Embryonic facial prominence (tissue), 1 donor: ENCODE data around the gene KLHDC10.
"Not testable (repeated sequence)": the region's sequence is repeated elsewhere in the genome, so short reads cannot be mapped to it uniquely, and the experiment has no call there.

Experiments
- DNase-seq: peaks from one replicate; pipeline ENCODE4 v3.0.0-alpha.2; 2016; ENCODE audit errors: extremely low spot score

The KLHDC10 gene, protein sequence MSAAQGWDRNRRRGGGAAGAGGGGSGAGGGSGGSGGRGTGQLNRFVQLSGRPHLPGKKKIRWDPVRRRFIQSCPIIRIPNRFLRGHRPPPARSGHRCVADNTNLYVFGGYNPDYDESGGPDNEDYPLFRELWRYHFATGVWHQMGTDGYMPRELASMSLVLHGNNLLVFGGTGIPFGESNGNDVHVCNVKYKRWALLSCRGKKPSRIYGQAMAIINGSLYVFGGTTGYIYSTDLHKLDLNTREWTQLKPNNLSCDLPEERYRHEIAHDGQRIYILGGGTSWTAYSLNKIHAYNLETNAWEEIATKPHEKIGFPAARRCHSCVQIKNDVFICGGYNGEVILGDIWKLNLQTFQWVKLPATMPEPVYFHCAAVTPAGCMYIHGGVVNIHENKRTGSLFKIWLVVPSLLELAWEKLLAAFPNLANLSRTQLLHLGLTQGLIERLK

DNA sequence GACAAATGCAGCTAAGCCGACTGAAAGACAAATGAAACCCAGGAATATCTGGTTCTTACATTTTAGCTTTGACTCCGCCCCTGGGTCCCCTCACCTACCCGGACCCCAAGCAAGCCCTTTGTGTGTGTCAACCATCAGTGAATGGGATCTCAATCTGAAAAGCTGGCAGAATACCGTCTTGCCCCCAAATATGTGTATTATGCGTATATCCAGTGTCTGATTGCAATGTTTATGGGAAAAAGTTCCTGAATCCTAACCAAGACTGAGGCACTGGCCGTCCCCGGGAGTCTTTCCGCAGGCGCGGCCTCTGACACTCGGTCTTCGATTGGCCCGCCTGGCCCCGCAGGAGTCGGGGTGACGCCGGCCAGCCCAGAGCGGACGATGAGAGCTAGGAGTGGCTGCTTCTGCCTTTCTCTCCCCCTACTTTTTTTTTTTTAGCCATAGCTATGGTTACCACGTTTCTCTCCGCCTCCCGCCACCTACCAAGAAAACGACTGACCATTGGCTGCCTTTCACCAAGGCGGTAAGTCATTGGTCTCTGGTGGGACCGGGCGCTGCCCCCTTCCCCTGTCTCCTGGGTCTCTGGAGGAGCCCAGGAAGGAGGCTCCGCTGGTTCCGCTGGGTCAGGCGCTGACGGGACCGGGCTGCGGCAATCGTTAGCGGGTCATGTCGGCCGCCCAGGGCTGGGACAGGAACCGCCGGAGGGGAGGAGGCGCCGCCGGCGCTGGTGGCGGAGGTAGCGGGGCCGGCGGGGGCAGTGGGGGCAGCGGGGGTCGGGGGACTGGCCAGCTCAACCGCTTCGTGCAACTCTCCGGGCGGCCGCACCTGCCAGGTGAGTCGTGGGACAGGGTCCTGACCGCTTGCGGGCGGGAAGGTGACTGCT, at the start of gene KLHDC10:
Gene KLHDC10, plus strand, starts transcription at position 557 of the 883 bp plus-strand sequence. Its CDS starts 110 bp downstream, at position 667.
- DNase-seq: peak; percentile 97

DNA sequence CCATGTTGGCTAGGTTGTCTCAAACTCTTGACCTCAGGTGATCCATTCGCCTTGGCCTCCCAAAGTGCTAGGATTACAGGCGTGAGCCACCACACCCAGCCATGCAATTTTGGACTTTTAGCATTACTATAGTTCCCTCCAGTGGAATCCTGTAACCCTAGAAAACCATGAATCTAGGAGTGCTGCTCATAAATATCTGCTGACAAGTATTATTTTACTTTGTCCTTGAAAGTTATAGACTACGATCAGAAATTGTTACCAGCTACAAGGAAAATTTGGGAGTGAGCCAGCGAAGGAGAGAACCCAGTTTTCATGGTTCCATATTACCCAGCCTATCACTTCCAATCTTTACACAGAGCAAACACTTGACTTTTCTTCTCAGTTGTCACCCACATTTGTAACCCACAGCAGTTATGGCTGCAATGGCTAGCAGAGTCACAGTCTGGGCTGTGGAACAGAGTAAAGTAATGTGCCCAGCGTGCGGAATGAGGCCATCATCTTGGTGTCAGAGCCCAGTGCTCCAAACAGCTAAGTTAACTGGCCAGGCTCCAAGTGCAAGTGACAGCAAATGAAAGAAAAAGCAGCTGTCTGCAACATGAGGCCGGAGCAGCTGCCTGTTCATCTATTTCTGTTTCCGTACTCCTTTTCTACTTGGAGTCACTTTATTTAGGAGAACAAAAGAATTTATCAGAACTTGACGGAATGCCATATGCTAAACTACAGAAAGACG, 49.1 kb upstream of the KLHDC10 start:
- no peak for DNase-seq

DNA sequence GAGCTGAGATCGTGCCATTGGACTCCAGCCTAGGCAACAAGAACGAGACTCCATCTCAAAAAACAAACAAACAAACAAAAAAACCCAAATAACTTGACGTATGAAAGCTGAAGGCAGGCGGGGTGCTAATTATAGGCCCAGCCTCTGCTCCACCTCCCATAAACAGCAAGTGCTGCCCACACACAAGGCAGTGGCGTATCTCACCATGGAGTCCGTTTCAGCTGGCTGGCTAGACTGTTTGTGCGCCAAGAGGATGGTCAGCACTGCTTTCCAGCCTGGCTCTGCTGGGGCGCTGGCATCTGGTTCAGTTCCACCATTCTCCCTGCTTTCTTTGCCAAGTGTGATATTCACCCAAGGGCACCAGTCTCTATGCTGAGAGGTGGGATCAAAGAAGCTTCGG, 48.2 kb upstream of the KLHDC10 start:
- DNase-seq: no peak

DNA sequence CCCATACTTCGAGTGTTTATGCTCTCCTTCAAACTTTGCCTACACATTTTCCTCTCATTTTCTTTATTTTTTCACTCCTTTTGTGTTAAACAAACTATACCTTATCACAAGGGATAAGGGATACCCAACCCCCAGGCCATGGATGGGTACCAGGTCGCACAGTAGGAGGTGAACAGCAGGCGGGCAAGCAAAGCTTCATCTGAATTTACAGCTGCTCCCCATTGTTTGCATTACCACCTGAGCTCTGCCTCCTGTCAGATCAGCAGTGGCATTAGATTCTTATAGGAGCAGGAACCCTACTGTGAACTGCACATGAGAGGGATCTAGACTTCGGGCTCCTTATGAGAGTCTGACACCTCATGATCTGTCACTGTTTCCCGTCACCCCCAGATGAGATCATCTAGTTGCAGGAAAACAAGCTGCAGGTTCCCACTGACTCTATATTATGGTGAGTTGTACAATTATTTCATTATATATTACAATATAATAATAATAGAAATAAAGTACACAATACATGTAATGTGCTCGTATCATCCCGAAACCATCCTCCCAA, 47.6 kb upstream of the KLHDC10 start:
- no peak for DNase-seq

DNA sequence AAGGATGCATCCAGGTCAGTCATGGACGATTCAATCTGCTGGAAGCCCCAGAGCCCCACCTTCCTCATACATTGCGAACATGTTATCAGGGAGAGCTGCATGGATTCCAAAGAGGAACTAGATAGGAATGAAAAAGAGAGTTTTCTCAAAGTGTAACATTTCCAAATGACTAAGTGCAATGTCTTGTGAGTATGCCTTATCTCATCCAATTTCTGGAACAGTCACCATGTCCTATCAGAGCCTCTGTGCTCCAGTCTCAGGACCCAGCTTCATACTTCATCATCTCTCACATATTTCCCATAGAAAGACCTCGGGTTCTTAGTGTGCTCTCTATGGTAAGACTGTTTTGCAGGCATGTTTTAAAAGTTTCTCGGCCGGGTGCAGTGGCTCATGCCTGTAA, 45.9 kb upstream of the KLHDC10 start:
- no peak for DNase-seq

DNA sequence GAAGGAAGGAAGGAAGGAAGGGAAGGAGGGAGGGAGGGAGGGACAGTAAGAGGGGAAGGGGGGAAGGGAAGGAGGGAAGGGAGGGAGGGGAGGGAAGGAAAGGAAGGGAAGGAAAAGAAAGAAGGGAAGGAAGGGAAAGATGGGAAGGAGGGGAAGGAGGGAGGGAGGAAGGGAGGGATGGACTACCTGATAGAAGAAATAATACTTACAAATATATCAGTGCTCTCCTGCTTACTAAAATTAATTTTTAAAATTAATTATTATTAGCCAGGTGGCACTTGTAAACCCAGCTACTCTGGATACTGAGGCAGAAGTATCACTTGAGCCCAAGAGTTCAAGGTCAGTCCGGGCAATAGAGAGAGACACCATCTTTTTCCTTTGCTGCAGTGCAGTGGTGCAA, 37.6 kb upstream of the KLHDC10 start:
- no peak for DNase-seq

DNA sequence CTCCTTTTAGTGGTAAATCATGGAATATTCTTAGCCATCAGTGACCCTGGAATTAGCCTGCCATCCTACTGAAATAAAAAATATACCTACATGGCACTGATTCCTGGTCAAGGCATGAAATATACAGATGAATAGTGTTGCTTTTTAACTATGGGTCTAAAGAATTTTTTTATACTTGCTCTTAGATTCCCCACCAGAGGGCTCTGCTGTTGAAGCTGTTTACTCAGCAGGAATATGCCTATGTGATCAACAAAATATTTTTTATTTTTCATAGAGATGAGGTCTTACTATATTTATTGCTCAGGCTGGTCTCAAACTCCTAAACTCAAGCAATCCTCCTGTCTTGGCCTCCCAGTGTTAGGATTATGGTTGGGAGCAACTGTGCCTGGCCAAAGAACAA, 32.6 kb upstream of the KLHDC10 start:
- no peak for DNase-seq

DNA sequence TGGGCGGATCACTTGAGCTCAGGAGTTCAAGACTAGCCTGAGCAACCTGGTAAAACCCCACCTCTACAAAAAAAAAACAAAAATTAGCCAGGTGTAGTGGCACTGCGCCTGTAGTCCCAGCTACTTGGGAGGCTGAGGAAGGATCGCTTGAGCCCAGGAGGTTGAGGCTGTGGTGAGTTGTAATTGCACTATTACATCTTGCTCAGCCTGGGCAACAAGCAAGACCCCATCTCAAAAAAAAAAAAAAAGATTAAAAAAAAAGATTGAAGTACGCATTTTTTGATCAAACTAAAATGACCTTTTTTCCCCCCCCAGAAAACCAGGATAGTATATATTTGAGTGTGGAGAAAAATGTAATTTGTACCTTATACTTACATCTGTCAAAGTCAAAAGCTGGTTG, 29.8 kb upstream of the KLHDC10 start:
- no peak for DNase-seq

DNA sequence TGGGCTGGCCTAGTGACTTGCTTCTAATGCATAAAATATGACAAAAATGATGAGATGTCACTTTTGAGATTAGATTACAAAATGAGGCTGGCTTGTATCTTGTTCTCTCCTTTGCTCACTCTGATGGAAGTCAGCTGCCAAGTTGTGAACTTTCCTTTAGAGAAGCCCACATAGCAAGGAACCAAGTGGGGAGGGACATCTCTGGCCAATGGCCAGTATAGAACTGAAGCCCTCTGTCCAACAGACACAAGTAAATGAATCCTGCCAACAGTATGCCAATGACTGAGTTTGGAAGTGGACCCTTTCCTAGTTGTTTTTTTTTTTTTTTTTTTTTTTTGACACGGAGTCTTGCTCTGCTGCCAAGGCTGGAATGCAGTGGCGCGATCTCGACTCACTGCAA, 22.5 kb upstream of the KLHDC10 start:
- DNase-seq: no peak

DNA sequence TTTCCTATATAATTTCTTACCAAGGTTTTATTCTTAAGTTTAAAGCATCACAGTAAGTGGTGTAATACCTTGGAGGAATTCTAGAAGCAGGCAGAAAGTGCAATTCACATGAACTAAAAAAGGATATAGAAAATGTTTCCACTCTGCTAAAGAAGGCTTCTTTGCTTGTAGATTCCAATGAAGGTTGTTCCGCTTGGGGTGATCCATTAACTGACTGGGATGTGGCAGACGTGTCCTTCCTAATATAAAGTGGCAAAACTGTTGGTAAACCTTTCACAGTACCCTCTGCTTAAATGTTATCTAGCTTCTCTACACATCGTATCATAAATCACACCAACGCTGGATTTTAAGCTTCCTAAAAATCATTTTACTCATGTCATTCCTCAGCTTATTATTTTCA, 21.4 kb upstream of the KLHDC10 start:
- no peak for DNase-seq

DNA sequence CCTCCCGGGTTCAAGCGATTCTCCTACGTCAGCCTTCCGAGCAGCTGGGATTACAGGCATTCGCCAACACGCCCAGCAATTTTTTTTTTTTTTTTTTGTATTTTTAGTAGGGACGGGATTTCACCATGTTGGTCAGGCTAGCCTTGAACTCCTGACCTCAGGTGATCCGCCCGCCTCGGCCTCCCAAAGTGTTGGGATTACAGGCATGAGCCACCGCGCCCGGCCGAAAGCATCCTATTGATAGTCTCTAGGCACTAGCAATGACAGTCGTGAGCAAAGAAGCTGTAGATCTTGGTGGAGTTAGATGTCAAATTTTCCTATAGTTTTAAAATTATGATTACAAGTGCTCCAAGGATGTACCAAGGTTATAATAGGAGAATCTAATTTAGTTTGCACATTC, 18.1 kb upstream of the KLHDC10 start:
- DNase-seq: not testable (repeated sequence)

DNA sequence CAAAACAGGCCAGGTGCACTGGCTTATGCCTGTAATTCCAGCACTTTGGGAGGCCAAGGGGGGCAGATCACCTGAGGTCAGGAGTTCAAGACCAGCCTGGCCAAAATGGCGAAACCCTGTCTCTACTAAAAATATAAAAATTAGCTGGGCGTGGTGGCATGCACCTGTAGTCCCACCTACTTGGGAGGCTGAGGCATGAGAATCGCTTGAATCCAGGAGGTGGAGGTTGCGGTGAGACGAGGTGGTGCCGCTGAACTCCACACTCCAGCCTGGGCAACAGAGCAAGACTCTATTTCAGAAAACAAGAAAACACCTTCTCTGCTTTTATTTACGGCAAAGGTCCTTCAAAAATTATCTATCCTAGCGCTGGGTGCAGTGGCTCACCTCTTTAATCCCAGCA, 15.1 kb upstream of the KLHDC10 start:
- not testable (repeated sequence) for DNase-seq

DNA sequence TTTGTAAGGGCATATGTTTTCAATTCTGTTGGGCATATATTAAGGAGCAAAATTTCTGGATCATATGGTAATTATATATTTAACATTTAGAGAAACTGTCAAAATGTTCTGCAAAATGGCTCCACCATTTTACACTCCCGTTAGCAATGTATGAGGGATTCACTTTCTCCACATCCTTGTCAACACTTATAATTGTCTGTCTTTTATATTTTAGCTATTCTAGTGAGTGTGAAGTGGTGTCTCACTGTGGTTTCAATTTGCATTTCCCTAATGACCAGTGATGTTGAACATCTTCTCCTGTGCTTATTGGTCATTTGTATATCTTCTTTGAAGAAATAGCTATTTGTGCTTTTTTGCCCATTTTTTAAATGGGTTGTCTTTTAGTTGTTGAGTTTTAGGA, 8.1 kb upstream of the KLHDC10 start:
- DNase-seq: no peak

DNA sequence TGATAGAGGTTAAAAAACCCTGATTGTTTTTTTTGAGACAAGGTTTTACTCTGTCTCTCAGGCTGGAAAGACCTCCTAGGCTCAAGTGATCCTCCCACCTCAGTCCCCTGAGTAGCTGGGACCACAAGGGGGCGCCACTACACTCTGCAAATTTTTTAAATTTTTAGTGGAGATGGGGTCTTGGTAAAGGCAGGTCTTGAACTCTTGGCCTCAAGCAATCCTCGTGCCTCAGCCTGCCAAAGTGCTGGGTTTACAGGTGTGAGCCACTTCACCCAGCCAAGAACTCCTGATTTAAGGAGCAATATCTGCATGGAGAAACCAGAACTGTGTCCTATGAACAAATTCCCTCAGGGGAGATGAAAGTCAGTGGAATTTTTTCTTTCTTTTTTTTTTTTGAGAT, 7.3 kb upstream of the KLHDC10 start:
- DNase-seq: no peak

DNA sequence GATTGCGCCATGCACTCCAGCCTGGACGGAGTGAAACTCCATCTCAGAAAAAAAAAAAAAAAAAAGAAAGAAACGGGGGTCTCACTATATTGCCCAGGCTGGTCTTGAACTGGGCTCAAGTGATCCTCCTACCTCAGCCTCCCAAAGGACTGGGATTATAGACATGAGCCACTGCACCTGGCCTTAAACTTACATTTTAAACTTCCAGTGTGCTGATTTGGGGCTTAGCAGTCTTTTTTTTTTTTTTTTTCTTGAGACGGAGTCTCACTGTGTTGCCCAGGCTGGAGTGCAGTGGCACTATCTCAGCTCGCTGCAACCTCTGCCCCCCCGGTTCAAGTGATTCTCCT, 5.8 kb upstream of the KLHDC10 start:
- not testable (repeated sequence) for DNase-seq

DNA sequence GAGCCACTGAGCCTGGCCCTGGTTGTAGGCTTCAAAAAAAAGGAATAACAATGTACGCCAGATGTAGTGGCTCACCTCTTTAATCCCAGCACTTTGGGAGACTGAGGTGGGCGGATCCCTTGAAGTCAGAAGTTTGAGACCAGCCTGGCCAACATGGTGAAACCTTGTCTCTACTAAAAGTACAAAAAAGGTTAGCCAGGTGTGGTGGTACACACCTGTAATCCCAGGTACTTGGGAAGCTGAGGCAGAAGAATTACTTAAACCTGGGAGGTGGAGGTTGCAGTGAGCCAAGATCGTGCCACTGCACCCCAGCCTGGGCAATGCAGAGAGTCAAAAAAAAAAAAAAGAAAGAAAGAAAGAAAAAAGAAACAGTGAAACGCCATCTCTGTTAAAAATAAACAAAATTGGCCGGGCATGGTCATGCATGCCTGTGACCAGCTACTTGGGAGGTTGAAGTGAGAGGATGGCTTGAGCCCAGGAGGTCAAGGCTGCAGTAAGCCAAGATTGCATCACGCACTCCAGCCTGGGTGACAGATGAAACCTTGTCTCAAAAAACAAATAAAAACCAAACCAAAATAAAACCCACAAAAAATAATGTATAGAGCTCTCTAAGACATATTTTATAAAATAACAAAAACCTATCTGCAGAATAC, 4.7 kb upstream of the KLHDC10 start:
- DNase-seq: no peak

DNA sequence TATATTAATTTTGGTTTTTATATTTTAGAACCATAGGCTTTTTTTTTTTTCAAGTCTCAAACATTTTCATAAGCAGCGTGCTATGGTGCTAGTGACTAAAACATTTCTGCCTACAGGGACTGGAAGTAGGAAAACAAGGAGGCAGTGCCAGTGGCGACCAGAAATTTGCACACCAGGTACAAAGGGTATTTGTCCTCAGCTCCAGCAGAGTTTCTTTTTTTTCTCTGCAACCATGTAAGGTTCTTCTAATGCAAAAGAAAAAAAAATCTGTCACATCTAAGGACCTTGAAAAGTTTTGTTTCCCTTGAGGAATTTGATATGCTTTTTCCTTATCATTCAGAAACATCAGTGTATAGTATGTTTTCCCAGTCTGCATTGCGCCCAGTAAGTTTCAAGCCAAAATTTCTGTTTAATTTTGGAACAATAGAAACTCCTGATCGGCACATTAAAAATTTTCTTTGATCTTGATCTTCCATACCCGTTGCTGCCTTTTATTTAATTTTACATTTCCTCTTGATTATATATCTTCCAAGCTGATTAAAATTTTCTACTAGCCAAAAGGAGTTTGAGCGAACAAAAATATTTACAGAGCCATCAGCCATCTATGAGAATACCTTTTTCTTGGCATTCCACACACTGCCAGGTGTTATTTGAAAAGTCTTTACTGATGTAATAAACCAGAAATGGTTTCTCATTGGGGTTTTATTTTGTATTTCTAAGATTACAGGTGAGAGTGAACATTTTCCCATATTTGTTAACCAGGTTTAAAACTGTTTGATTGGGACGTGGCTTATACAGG, 956 bp upstream of the KLHDC10 start:
- DNase-seq: no peak

DNA sequence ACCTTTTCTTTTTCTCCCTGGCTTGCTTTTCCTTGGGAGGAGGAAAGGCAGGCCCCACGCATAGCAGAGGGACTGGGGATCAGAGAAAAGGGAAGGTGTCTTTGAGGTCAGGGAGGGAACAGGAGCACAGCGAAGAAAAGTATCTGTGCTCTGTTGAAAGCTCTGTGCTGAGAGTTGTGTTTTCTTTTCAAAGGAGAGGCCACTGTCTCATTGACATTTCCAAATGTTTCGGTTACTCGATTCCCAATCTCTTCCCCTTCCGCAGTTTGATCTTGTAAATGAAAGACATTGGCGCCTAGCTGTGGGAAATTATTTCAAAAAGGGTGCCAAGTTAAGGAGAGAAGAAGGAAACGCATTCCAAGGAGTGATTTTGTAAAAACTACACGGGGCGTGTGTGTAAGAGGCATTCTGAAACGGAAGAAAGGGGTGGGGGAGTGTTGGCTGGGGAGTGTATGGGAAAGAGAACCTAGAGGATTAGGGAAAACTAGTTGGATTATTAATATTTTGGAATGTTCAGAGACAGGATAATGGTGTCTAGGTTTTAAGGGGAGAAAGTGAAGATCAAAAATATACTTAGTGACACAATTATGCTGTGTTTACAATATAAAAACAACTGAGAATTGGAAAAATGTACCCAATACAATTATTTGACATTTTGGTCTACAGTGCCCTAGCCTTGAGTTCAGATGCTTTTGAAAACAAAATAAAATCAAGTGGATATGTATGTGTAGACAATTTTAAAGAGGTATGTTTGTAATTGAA, 708 bp downstream of the KLHDC10 start:
- peak; percentile 29 for DNase-seq

DNA sequence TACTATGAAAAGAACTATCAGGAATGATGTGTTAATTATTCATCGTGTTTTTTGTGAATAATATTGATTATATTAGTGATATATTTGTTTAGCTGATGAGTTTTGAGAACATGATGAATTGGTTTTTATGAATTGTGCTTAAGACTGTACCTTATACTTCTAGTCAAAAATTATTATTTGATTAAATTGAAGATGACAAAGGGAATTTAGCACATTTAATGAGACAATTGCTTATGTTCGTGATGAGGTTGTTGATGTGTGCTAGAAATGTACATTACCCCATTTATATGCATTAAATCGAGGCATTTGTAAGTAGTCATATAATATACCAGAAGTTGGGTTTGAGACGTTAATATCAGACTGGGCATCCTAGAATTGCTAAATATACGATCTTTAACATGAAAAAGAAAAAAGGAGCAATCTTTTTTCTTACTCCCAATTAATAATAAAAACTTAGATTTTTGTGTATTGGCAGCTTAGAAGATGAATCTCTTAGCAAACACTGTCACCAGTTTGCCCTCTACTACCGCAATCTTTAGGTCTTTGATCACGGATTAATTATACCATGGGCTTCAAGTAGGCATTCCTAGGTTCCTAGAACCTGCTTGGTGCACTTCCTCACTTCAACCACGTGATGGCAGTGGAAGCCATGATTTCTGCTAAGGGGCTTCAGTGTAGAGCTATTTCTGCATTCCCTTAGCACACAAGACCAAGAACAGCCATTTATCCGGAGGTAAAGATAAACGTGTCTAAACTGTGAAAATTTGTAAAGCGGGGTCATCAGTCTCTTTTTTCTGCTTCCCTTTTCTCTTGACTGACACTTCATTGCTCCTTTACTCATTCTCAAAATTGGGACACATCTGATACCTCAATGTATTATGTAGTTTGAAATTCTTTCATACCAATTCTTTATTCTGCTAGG, 1.6 kb downstream of the KLHDC10 start:
- DNase-seq: peak; percentile 88
